Ammon's horn (tissue), 1 donor: Measurements from ENCODE around the gene BRF1.

Source experiments
- DNase-seq: peaks from one replicate; pipeline ENCODE4 v3.0.0-alpha.2; 2016; ENCODE audit warnings: low spot score

Gene BRF1

DNA sequence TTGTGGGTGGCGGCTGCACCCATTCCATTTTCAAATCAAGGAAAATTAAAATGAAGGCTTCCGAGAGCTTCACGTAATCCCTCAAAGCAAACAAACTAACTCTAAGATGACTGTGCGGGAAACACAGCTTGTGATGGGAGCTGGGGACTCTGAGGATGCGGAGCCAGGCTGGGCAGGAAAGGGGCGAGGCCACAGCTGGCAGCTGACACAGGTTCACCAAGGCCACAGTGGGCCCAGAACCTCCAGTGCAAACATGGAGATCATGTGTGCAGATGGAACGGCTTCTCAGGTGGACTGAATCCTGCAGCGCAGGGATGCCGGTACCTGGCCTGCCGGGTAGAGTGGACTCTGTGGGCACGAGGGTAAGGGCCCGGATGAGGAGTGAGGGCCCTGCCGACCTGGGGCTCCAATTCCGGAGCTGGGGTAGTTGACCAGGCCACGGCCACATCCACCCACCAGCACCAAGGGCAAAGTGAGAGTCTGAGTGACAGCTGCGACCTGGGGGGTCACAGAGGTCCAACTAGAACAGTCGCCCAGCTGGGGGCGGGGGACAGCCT, 71.6 kb downstream of the BRF1 start:
- DNase-seq, result no peak

DNA sequence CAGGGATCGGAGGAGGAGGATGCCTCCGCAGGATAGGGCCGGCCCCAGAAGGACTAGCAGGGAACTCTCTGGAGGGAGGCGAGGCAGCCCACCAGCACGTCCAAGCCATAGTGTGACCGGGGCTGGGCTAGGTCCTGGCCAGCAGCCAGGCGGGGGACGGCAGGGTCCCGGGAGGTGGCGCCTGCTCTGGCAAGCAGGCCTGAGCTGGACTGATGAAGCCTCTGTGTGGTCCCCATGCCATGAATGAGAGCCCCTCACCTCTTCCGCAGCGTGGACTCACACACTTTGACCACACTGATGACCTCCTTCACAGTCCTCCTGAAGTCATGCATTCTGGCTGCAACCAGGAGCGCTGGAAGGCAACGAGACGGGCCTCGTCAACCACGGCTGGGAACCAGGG, 72.2 kb downstream of the BRF1 start:
- no peak for DNase-seq

DNA sequence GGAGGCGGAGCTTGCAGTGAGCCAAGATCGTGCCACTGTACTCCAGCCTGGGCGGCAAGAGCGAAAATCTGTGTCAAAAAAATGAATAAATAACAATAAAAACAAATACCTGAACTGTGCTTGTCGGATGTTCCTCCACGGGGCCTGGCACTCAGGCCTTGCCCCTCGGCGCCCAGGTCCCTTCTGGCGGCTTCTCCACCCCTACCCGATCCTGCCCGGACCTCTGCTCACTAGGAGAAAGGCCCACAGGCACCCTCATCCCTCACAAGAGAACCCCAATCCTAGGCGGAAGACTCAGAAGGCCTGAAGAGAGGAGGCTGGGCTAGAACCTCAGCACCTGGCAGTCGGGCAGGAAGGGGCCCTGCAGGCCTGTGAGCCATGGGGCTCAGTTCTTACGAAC, 73.5 kb downstream of the BRF1 start:
- no peak for DNase-seq

DNA sequence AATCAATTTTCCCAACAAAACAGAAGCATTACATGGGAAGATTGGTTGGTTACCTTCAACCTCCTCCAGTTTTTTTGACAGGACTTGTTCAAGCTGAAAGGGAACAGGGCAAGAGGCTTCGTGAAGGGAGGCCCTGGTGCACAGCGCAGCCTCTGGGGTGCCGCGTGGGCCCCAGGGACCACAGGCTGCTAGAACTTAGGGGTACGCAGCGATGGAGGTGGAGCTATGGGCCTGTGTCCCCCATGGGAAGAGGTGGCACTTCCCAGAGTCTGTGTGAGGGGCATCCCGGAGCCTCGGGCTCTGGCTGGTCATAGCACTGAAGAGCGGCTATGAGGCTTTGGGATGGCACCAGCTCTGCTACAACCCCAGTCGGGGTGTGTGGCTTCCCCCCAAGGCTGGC, 74.6 kb downstream of the BRF1 start:
- no peak for DNase-seq

DNA sequence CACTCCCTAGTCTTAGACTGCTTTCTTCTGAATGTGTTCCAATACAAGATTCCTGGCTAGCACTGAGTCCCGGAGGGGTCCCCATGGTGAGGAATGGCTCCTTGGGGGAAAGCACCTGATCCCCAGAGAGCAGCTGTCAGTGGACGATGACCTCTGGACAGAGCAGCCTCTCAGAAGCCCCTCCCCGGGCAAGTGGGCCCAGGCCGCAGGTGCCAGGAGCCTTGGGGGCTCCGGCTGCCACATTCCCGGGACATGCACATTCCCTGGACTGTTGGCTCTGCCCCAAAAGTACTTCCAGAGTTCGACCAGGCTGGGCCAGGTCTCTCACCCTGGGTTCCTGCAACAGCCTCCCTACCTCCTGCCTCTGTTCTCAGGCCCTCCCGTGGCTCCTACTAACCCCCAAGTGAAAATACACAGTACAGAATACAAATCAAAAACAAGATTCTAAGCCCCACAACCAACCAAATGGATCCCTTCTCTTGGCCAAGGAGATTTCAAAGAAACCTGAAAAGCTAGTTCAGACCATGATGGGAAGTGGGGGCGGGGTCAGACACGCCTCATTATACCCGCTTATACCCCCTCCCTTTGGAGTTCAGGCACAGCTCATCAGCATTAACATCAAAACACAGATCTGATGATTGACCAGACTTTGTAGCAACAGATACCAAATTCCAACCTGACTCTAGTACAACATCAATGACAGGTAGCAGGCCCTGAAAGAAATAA, 75.8 kb downstream of the BRF1 start:
- DNase-seq, result no peak

DNA sequence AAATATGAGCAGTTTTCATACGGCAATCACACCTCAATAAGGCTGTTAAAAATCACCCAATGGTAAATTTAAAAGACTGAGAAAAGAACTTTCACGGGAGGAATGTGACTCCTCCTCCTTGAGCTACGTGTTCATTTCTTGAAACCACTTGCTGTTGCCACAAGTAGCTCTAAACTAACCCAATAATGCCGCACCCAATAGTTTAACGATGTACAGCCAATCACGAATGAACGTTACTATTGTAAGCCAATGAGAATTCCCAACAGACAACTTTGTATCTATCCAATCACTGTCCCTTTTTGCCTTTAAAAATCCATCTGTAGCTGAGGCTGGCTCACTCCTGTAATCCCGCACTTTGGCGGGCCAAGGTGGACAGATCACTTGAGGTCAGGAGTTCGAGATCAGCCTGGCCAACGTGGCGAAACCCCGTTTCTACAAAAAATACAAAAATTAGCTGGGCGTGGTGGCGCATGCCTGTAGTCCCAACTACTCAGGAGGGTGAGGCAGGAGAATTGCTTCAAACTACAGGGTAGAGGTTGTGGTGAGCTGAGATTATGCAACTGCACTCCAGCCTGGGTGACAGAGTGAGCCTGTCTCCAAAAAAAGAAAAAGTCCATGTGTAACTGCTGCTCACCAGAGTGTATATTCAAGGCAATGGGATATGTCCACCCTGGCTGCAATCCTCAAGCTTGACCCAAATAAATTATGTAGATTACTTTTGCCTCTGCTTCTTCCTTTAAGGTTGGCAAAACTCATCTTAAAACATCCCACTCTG, 76.8 kb downstream of the BRF1 start:
- no peak for DNase-seq

DNA sequence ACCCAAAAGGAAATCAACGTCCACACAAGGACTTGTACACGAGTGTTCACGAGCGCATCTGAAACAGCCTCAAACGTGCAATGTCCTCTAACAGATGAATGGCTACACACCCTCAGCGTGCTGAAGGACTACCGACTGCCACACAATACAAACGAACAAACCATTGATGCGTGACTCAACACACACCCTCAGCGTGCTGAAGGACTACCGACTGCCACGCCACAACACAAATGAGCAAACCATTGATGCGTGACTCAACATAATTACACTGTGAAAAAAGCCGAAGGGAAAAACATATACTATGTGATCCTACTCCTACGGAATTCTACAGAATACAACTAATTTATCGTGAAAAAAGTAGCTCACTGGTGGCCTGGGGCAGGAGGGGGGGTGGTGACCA, 77.5 kb downstream of the BRF1 start:
- DNase-seq, result no peak

DNA sequence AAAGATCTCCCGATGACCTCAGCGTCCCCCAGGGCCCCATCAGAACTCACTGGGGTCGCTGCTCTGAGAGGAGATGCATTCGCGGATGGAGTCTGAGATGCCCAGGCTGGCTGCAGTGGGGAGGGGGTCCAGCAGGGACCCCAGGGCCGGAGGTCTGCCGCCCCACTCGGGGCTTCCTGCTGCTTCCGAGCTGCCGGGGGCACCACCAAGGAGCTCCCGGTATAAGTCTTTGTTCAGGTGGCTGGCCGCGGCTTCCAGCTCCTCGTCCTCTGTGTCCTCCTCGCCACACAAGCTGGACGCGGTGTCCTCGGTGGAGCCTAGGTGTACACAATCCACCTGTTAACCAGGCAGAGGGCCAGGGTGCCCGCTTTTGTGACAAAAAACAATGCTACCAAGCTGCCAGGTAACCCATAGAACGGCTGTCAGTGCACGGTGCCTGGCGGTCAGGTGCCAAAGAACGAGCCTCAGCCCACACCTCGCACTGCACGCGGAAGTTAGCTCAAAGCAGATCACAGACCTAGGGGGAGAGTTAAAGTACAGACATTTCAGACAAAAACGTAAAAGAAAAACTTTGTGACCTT, 79.1 kb downstream of the BRF1 start:
- no peak for DNase-seq

DNA sequence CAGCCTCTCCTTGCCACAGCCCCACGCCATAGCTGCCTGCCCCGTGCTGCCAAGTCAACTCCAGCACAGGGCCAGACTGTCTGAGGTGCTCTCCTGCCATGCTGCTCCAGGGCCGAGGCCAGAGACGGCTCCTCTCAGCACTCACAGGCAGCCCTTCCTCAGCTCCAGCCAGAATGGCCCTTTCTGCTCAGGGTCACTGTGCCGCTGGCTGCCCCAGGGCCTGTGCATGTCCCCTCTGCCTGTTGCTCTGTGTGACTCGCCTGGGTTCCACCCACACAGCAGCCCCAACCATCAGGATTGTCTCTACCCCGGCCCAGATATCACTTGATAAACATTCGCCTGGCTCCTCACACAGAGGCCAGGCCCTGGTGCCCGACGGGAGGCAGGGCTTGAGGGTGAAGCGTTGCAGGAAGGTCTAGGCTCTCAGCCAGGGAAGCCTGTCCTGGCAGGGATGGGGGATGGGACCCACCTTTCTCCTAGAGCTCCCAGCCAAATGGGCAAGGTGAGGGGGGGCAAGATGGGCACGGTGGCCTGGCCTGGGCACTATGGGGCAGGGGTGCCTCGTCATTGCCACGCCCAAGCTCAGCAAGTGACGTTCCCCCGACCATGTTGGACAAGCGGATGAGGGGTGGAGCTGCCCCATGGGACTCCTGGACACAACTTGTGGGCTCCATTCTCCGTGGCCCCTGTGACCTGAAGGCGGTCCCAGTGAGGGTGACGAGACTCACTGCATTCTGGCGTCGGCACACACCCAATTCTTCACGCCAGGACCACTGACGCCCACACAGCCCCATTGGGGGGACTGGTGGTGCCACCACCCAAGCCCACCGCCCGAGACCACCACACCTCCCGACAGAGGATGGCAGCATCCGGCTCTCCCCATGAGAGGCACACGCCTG, 79.9 kb downstream of the BRF1 start:
- DNase-seq, result no peak

DNA sequence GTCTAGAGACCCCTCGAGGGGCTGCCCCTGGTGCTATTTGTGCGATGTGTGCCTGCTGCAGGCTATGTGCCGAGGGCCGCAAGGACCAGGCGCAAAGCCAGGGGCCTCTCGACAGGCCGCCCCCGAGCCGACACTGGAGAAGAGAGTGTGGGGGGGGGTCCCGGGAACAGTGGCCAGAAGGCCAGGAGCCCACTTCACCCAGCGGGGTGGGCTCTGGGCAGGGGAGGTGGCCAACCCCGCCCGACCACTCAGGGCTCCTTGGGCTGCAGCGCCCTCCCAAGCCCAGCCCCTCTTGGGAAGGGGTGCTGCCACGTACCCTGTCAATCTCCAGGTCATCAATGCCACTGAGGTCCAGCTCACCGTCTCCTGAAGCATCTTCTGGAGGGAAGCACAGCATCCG, 81.0 kb downstream of the BRF1 start:
- DNase-seq, result no peak

DNA sequence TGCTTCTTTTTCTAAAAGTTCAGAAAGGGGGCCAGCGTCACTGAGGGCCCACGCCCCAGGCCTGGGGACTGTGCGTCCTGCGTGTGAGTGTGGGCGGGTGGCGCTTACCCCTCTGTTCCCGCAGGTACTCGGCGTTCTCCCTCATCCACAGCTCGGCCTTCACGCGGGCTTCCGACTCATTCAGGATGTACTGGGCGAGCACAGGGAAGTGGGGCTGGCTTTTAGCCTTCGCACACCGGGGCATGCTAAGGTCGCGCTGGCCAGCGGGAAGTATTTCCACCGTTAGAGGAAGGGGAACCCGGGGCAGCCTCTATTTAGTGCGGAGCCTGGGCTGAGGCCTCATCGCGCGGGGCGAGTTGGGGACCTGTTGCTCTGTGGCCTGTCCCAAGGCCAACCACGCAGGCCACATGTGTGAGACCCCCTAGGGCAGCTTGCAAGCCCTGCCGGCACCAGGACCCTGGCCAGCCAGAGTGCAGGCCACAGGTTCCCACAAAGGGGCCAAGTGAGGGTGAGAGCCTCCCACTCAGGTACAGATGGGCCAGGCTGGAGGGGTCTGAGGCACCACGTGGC, 81.7 kb downstream of the BRF1 start:
- DNase-seq, result no peak

DNA sequence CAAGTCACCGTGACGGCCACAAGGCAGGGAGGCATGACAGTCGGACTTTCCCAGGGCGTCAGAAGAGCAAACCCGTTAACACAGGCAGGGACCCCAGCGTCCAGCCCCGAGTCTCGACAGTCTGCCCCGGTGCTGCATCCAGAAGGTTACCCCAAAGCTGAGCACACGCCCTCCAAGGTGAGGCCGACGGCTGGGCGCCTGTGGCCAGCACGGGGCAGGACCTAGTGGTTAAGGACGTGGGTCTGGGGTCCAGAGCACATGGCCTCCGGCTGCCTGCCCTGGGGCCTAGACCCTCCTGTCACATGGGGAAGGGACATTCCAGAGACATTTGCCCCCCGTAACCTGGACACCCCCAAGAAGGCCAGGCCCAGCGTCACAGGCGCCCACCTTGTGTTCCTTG, 82.2 kb downstream of the BRF1 start:
- DNase-seq, result no peak

DNA sequence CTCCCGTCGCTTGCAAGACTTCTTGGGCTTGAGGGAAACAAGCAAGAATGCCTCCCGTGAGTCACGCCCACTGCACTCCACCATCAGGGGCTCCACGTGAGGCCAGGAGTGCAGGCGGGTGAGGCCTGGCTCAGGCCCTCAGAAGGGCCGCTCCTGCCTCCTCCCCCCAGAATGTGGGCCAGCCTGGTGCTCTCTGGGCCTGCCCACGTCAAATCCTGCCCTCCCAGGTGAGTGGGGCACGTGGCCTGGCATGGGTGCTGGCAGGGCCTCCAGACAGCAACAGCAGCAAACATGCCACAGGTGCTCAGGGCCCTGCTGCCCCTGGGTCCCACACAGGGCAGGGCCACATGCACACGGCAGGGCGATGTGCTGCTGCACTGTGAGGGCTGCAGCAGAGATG, 83.0 kb downstream of the BRF1 start:
- DNase-seq, result no peak

DNA sequence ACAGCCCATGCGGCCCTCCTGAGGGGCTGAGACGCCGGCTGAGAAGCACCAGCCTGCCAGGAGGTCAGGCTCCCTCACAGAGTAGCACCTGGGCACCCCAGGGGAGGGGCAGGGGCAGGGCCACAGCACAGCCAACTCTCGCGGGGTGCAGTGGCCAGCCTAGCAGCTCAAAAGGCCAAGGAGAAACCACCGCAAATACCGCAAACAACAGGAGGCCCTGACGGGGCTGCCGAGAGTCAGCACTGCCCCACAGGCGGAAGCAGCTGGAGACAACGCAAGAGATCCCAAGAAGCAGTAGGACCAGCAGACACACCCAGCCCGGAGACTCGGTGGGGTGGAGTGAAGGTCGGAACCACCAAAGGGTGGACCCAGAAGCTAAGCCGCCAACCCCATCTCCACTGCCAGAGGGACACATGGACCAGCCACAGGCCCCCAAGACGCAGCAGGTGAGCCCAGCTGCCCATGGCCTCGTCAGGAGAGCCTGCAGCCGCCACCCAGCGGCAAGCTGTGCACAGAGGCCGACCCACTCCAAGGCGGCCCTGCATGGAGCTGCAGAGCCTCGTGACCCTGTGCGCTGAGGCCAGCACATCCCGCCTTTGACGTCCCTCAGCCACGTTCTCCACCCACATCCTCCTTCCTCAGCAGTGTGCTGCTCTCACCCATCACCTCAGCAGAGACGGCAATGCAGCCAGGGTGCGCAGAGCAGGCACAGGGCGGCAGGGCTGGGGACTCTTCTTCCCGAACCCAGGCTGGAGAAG, 84.1 kb downstream of the BRF1 start:
- DNase-seq, result no peak

DNA sequence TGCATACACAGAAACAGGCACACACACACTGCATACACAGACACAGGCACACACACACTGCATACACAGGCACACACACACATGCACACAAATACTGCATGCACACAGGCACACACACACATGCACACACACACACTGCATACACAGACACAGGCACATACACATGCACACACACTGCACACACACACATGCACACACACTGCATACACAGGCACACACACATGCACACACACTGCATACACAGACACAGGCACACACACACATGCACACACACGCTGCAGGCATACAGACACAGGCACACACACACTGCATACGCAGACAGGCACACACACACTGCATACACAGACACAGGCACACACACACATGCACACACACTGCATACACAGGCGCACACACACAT, 85.2 kb downstream of the BRF1 start:
- no peak for DNase-seq

DNA sequence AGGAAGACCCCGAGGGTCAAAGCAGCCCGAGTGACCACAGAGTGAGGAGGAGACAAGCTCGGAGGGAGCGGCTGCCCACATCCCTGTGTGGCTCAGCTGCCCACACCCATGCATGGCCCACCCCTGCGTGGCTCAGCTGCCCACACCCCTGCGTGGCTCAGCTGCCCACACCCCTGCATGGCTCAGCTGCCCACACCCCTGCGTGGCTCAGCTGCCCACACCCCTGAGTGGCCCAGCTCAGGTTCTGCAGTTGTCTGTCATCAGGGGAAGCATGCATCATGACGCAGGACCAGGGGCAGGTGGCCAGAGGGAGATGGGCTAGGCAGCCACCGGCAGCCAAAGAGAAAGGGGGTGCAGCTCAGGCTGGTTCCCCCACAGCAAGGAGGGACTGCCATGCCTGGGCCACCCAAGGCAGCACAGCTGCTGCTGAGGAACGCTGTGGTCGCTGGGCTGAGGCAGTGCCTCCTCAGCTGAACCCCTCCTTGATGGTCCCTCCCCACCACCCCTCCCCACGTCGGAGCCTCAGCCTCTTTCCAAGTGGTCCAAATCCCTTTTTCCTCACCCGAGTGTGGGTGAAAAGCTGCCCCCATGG, 86.4 kb downstream of the BRF1 start:
- no peak for DNase-seq

DNA sequence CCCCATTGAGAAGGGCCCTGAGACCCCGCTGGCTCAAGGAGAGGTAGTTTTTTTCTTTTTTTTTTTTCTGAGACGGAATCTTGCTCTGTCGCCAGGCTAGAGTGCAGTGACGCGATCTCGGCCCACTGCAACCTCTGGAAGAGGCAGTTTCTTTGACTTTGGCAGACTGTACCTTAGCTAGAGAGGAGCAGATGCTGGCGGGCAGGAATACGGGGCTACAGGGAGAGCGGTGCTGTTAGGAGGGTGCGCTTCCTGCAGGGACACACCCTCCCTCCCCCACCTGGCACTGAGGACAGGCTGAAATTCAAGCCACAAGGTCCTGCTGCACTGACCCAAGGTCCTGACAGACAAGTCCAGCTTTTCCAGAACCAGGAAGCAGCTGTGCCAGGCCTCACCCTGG, 87.4 kb downstream of the BRF1 start:
- no peak for DNase-seq

DNA sequence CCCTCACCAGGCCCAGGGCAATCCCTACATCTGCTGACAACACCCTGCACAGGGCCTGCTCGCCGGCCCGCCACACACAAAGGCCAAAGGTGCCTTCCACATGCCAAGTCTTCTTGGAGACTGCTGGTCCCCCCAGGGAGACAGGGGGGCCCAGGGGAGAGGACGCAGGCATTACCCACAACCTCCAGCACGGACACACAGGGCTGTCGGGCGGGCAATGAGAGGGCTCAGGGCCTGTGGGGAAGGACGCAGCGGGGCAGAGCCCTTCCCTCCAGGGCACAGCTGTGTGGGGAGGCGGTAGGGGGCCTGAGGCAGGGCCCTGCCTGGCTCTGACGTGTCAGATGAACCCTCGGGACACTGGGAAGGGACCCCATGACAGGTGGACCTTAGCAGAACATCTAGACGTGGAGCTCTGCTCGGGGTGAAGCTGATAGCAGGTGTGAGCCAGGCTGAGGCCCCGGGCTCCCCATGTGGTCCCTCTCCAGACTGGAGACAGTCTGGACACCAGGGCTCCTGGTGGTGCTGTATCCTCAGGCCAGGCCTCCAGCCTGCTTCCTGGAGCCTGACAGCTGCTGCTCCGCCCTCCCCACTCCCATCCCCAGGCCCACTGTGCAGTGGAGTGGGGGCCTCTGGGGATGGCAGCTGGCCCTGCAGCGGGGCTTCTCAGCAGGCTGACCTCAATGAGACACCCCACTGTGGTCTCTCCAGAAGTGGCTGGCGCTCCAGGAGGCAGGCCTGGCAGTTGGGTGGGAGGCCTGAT, 88.1 kb downstream of the BRF1 start:
- DNase-seq, result no peak

DNA sequence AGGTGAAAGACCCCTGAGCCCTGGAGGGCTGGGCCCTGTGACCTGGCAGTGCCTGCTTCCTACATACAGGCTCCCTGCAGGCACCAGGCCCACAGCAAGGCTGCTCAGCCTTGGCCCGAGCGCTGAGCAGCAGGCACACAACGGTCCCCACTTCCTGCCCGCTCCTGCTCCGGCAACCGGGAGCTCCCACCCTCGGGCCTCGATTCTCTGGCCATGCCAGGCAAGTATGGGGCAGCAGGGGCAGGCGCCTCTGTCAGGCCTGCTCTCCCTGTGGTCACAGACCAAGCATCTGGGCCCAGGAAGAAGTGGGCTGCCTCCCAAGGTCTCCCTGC, 89.1 kb downstream of the BRF1 start:
- no peak for DNase-seq
